Germinal center (tissue), 1 donor: ENCODE measurements around the gene TRIM8.
"Not testable (repeated sequence)": the region's sequence is repeated elsewhere in the genome, so short reads cannot be mapped to it uniquely, and the experiment has no call there.

ENCODE experiments used
- DNase-seq: peaks from one replicate; pipeline ENCODE4 v3.0.0; 2012; ENCODE audit warnings: mixed read lengths, low spot score

The TRIM8 gene

GRCh38 chr10:102650655-102651454 lies 6.6 kb downstream of the TRIM8 start:
- DNase-seq, result peak; percentile 79

- peak; percentile 41 for DNase-seq
Measured at GRCh38 chr10:102651455-102652169, 7.3 kb downstream of the TRIM8 start.

GRCh38 chr10:102652170-102652916 lies 8.1 kb downstream of the TRIM8 start:
- DNase-seq, result peak; percentile 60

- DNase-seq, result no peak
Measured at GRCh38 chr10:102653060-102653459, 8.8 kb downstream of the TRIM8 start.

- no peak for DNase-seq
Measured at GRCh38 chr10:102654566-102654965, 10.3 kb downstream of the TRIM8 start.

- no peak for DNase-seq
Measured at GRCh38 chr10:102654969-102655368, 10.7 kb downstream of the TRIM8 start.

- no peak for DNase-seq
Measured at GRCh38 chr10:102656026-102656425, 11.7 kb downstream of the TRIM8 start.

- DNase-seq, result no peak
Measured at GRCh38 chr10:102656791-102657371, 12.6 kb downstream of the TRIM8 start.

- DNase-seq, result no peak
Measured at GRCh38 chr10:102657451-102657850, 13.2 kb downstream of the TRIM8 start.

- no peak for DNase-seq
Measured at GRCh38 chr10:102657984-102658724, 13.9 kb downstream of the TRIM8 start.

- no peak for DNase-seq
Measured at GRCh38 chr10:102658802-102659201, 14.5 kb downstream of the TRIM8 start.

GRCh38 chr10:102660888-102661657 lies 16.8 kb downstream of the TRIM8 start:
- DNase-seq, result peak; percentile 73

GRCh38 chr10:102661658-102662028 lies 17.4 kb downstream of the TRIM8 start:
- DNase-seq, result no peak

GRCh38 chr10:102665904-102666509 lies 21.7 kb downstream of the TRIM8 start:
- no peak for DNase-seq

- DNase-seq, result not testable (repeated sequence)
Measured at GRCh38 chr10:102667411-102667810, 23.1 kb downstream of the TRIM8 start.

- no peak for DNase-seq
Measured at GRCh38 chr10:102668326-102669107, 24.2 kb downstream of the TRIM8 start.

- DNase-seq, result peak; percentile 49
Measured at GRCh38 chr10:102669206-102670064, 25.2 kb downstream of the TRIM8 start.

GRCh38 chr10:102670065-102670670 lies 25.9 kb downstream of the TRIM8 start:
- DNase-seq, result no peak
